DOHH2 (cell line): ENCODE results near the gene PPFIA4.

Experiments used
- H3F3A ChIP-seq: fragments of 200-600 bp; sonication (generic), shearing (Covaris generic); 2 replicates; pipeline ENCODE4 v1.6.0; 2016; ENCODE audit warnings: antibody characterized with exemption, mild to moderate bottlenecking; ENCODE audit not compliant: control insufficient read depth, insufficient read depth
- H3K27ac ChIP-seq: fragments of 200-600 bp; sonication (generic); 2 replicates; pipeline ENCODE4 v1.5.1; 2014; ENCODE audit warnings: low read depth, mild to moderate bottlenecking, low read length, moderate library complexity
- H3K27me3 ChIP-seq: fragments of 200-600 bp; sonication (generic); 2 replicates; pipeline ENCODE4 v1.6.1; 2014; ENCODE audit warnings: mild to moderate bottlenecking, low read length, mixed read lengths; ENCODE audit not compliant: control insufficient read depth
- H3K36me3 ChIP-seq: fragments of 200-600 bp; sonication (generic); 2 replicates; pipeline ENCODE4 v1.6.1; 2014; ENCODE audit warnings: mild to moderate bottlenecking, low read length, moderate library complexity, mixed read lengths; ENCODE audit not compliant: control insufficient read depth
- H3K4me1 ChIP-seq: fragments of 200-600 bp; sonication (generic); 2 replicates; pipeline ENCODE4 v1.6.1; 2014; ENCODE audit warnings: mild to moderate bottlenecking, low read length, mixed read lengths; ENCODE audit not compliant: control insufficient read depth
- H3K4me2 ChIP-seq: fragments of 200-600 bp; sonication (generic); 2 replicates; pipeline ENCODE4 v1.6.0; 2014; ENCODE audit warnings: mild to moderate bottlenecking, low read length, moderate library complexity
- H3K4me3 ChIP-seq: fragments of 200-600 bp; sonication (generic); 2 replicates; pipeline ENCODE4 v1.5.1; 2014; ENCODE audit warnings: mild to moderate bottlenecking, low read length, mixed read lengths
- H3K79me2 ChIP-seq: fragments of 200-600 bp; sonication (generic); 2 replicates; pipeline ENCODE4 v1.6.1; 2014; ENCODE audit warnings: mild to moderate bottlenecking, low read length, mixed read lengths; ENCODE audit not compliant: control insufficient read depth
- H3K9me2 ChIP-seq: fragments of 200-600 bp; sonication (generic); replicated peaks from 2 replicates; pipeline ENCODE4 v1.6.1; 2014; ENCODE audit warnings: mild to moderate bottlenecking, low read length, mixed read lengths; ENCODE audit not compliant: control insufficient read depth
- H3K9me3 ChIP-seq: fragments of 200-600 bp; sonication (generic); 2 replicates; pipeline ENCODE4 v1.6.1; 2014; ENCODE audit warnings: antibody characterized with exemption, low read length, mixed read lengths; ENCODE audit not compliant: control insufficient read depth, insufficient read depth
- H4K20me1 ChIP-seq: fragments of 200-600 bp; sonication (generic); 2 replicates; pipeline ENCODE4 v1.6.0; 2014; ENCODE audit warnings: low read depth, mild to moderate bottlenecking, antibody characterized with exemption, low read length, moderate library complexity; ENCODE audit not compliant: control insufficient read depth, insufficient read depth
- CTCF ChIP-seq: fragments of 200-600 bp; sonication (generic); IDR thresholded peaks from one replicate; pipeline ENCODE4 v1.5.1; 2014; ENCODE audit warnings: antibody characterized with exemption, mild to moderate bottlenecking, low read depth, low read length; ENCODE audit not compliant: poor library complexity, severe bottlenecking
- EZH2phosphoT487 ChIP-seq: fragments of 200-600 bp; sonication (generic); IDR thresholded peaks from 2 replicates; pipeline ENCODE4 v1.6.1; 2017; ENCODE audit warnings: borderline replicate concordance, mild to moderate bottlenecking, antibody characterized with exemption, low read length, moderate library complexity, mixed read lengths

PPFIA4 gene

GRCh38 chr1:203089651-203090045 is 63.4 kb downstream of the PPFIA4 start:
- H3K9me2 ChIP-seq = no peaks in the 10 kb centered on the region
- no peaks in the 10 kb centered on the region for H4K20me1 ChIP-seq
- H3K27ac ChIP-seq = no peak overlapping the region
- peaks cover 4% of the 10 kb centered on the region; the same call in 1 of the 2 replicates for H3K9me3 ChIP-seq
- H3K4me1 ChIP-seq = no peaks in the 10 kb centered on the region
- no peaks in the 10 kb centered on the region for H3K79me2 ChIP-seq
- H3F3A ChIP-seq = no peaks in the 10 kb centered on the region
- H3K4me2 ChIP-seq = no peak overlapping the region
- TF ChIP-seq CTCF (no peak), EZH2phosphoT487 (no peak)
- peaks cover 12% of the 10 kb centered on the region for H3K27me3 ChIP-seq
- no peak overlapping the region for H3K4me3 ChIP-seq
- H3K36me3 ChIP-seq = no peaks in the 10 kb centered on the region

- Histone ChIP-seq H3K9me2 (no peaks in the 10 kb centered on the region), H3K4me2 (no peak overlapping the region), H3K79me2 (no peaks in the 10 kb centered on the region), H3K27ac (no peak overlapping the region), H4K20me1 (no peaks in the 10 kb centered on the region), H3K36me3 (no peaks in the 10 kb centered on the region), H3K27me3 (peaks cover 12% of the 10 kb centered on the region), H3F3A (no peaks in the 10 kb centered on the region), H3K4me3 (no peak overlapping the region), H3K9me3 (peaks cover 5% of the 10 kb centered on the region; the same call in 1 of the 2 replicates), H3K4me1 (no peaks in the 10 kb centered on the region)
- TF ChIP-seq EZH2phosphoT487 = no peak
- TF ChIP-seq CTCF = no peak
Observed at GRCh38 chr1:203090421-203091198, 64.3 kb downstream of the PPFIA4 start.

- TF ChIP-seq EZH2phosphoT487 (no peak), CTCF (no peak)
- H3K4me2 ChIP-seq = no peak overlapping the region
- H3K4me3 ChIP-seq = no peak overlapping the region
- H3K36me3 ChIP-seq = no peaks in the 10 kb centered on the region
- no peaks in the 10 kb centered on the region for H3K79me2 ChIP-seq
- H3K4me1 ChIP-seq = no peaks in the 10 kb centered on the region
- no peaks in the 10 kb centered on the region for H3K9me2 ChIP-seq
- H3K27ac ChIP-seq = no peak overlapping the region
- no peaks in the 10 kb centered on the region for H3F3A ChIP-seq
- H4K20me1 ChIP-seq = no peaks in the 10 kb centered on the region
- H3K27me3 ChIP-seq = peaks cover 12% of the 10 kb centered on the region
- peaks cover 5% of the 10 kb centered on the region; the same call in 1 of the 2 replicates for H3K9me3 ChIP-seq
Observed at GRCh38 chr1:203091199-203091477, 64.8 kb downstream of the PPFIA4 start.
